Neuronal stem cell (in vitro differentiated cells): ENCODE measurements around the gene DDAH1.

Source experiments
- DNase-seq: peaks from one replicate; pipeline ENCODE4 v3.0.0-alpha.2; 2013; ENCODE audit warnings: low spot score
- H2AFZ ChIP-seq: one replicate; pipeline ENCODE4 v1.6.1; 2013; ENCODE audit warnings: mild to moderate bottlenecking, low read length, inconsistent platforms
- H2AK5ac ChIP-seq: 2 replicates; pipeline ENCODE4 v1.6.1; 2013; ENCODE audit warnings: low read depth, mild to moderate bottlenecking, inconsistent platforms, low read length, moderate library complexity, mixed read lengths
- H2BK120ac ChIP-seq: 2 replicates; pipeline ENCODE4 v1.6.1; 2013; ENCODE audit warnings: low read depth, mild to moderate bottlenecking, inconsistent platforms, low read length, moderate library complexity, mixed read lengths
- H2BK12ac ChIP-seq: one replicate; pipeline ENCODE4 v1.6.1; 2013; ENCODE audit warnings: low read length, inconsistent platforms
- H2BK15ac ChIP-seq: 2 replicates; pipeline ENCODE4 v1.6.1; 2013; ENCODE audit warnings: mild to moderate bottlenecking, low read length, inconsistent platforms, mixed read lengths
- H2BK5ac ChIP-seq: one replicate; pipeline ENCODE4 v1.6.1; 2013; ENCODE audit warnings: inconsistent platforms, mild to moderate bottlenecking, low read length, moderate library complexity
- H3K14ac ChIP-seq: one replicate; pipeline ENCODE4 v1.6.1; 2013; ENCODE audit warnings: low read length, inconsistent platforms
- H3K18ac ChIP-seq: 2 replicates; pipeline ENCODE4 v1.6.1; 2013; ENCODE audit warnings: low read length, inconsistent platforms
- H3K23ac ChIP-seq: 2 replicates; pipeline ENCODE4 v1.6.1; 2013; ENCODE audit warnings: low read depth, mild to moderate bottlenecking, mixed read lengths, low read length, inconsistent platforms; ENCODE audit not compliant: poor library complexity
- H3K27ac ChIP-seq: replicated peaks from 3 replicates; pipeline ENCODE4 v1.5.1; 2013; ENCODE audit warnings: low read length, inconsistent platforms
- H3K27me3 ChIP-seq, 3 experiments: 2 replicates each; pipeline ENCODE4 v1.6.1; 2013; ENCODE audit warnings: low read length in 3 of 3, mild to moderate bottlenecking in 2 of 3, inconsistent platforms in 1 of 3, low read depth in 1 of 3, mixed read lengths in 1 of 3, moderate library complexity in 1 of 3; ENCODE audit not compliant: control insufficient read depth in 3 of 3, insufficient read depth in 3 of 3
- H3K36me3 ChIP-seq, 2 donors: replicated peaks in 1 of 2; 2 replicates each; pipeline ENCODE4 v1.6.1; 2013; ENCODE audit warnings: low read length in 2 of 2; ENCODE audit not compliant: control insufficient read depth in 2 of 2, insufficient read depth in 2 of 2
- H3K4ac ChIP-seq: 2 replicates; pipeline ENCODE4 v1.6.1; 2013; ENCODE audit warnings: inconsistent platforms, mild to moderate bottlenecking, low read length, moderate library complexity
- H3K4me1 ChIP-seq, 2 donors: 1 replicate in 1 of 2; 2 replicates in 1 of 2; pipeline ENCODE4 v1.6.1; 2013; ENCODE audit warnings: low read length in 2 of 2, low read depth in 1 of 2; ENCODE audit not compliant: control insufficient read depth in 2 of 2, insufficient read depth in 1 of 2
- H3K4me2 ChIP-seq: one replicate; pipeline ENCODE4 v1.6.1; 2013; ENCODE audit warnings: mild to moderate bottlenecking, low read length, inconsistent platforms; ENCODE audit not compliant: insufficient read depth, poor library complexity, severe bottlenecking
- H3K4me3 ChIP-seq, 2 donors: 2 replicates each; pipeline ENCODE4 v1.5.1; 2013; ENCODE audit warnings: low read length in 2 of 2, mild to moderate bottlenecking in 2 of 2, inconsistent platforms in 1 of 2, moderate library complexity in 1 of 2
- H3K79me1 ChIP-seq: one replicate; pipeline ENCODE4 v1.6.1; 2013; ENCODE audit warnings: low read depth, mild to moderate bottlenecking, inconsistent platforms, low read length, moderate library complexity
- H3K9ac ChIP-seq: one replicate; pipeline ENCODE4 v1.6.1; 2013; ENCODE audit warnings: mild to moderate bottlenecking, low read depth, low read length, inconsistent platforms; ENCODE audit not compliant: poor library complexity
- H3K9me3 ChIP-seq, 2 donors: replicated peaks in 1 of 2; 2 replicates each; pipeline versions ENCODE3 to v1.6.1; 2013; ENCODE audit warnings: low read length in 2 of 2, mild to moderate bottlenecking in 2 of 2, inconsistent platforms in 1 of 2, low read depth in 1 of 2, mixed read lengths in 1 of 2, moderate library complexity in 1 of 2; ENCODE audit not compliant: control insufficient read depth in 2 of 2, insufficient read depth in 1 of 2
- H4K8ac ChIP-seq: one replicate; pipeline ENCODE4 v1.6.1; 2013; ENCODE audit warnings: low read depth, mild to moderate bottlenecking, inconsistent platforms, low read length, moderate library complexity
- H4K91ac ChIP-seq: one replicate; pipeline ENCODE4 v1.6.1; 2013; ENCODE audit warnings: low read length, low read depth, mild to moderate bottlenecking, inconsistent platforms; ENCODE audit not compliant: poor library complexity
- WGBS, 2 donors: extraction: QIAGEN DNeasy Blood & Tissue Kit; methylation state at CpG; one replicate each; pipeline ENCODE4 v1.1.7; 2013; ENCODE audit warnings: missing lambda C conversion rate in 2 of 2, mixed read lengths in 1 of 2; ENCODE audit not compliant: insufficient read length in 2 of 2, insufficient replicate concordance in 1 of 2; ENCODE audit errors: extremely low coverage in 2 of 2; 5-methylcytosine and 5-hydroxymethylcytosine counted together

DDAH1 gene

GRCh38 chr1:85328713-85329397 is 136.1 kb downstream of the DDAH1 start:
- Histone ChIP-seq H2BK12ac (no peak overlapping the region), H4K91ac (no peak overlapping the region), H3K4me3 (no peak overlapping the region), H3K4me1 (peaks cover 13 to 14% of the 10 kb centered on the region in 2 donors), H3K4me2 (no peak overlapping the region), H3K4ac (no peak overlapping the region), H3K79me1 (no peaks in the 10 kb centered on the region), H2BK5ac (no peak overlapping the region), H3K14ac (no peak overlapping the region), H3K27me3 (no peaks in the 10 kb centered on the region), H2AFZ (no peak overlapping the region), H3K18ac (no peak overlapping the region), H3K9ac (no peak overlapping the region), H3K27ac (no peak overlapping the region), H4K8ac (no peak overlapping the region), H2AK5ac (no peak overlapping the region), H3K9me3 (peaks cover 1 to 4% of the 10 kb centered on the region in 2 donors), H2BK120ac (no peak overlapping the region), H3K36me3 (no peaks in the 10 kb centered on the region), H2BK15ac (no peak overlapping the region), H3K23ac (no peak overlapping the region)
- WGBS, 2 donors: no CpG with 5 or more reads among the region's 3 CpGs
- peak; percentile 6 for DNase-seq

- Histone ChIP-seq H3K27ac (no peak overlapping the region), H2BK15ac (no peak overlapping the region), H3K14ac (no peak overlapping the region), H2AK5ac (no peak overlapping the region), H3K4me2 (no peak overlapping the region), H2BK12ac (no peak overlapping the region), H3K27me3 (no peaks in the 10 kb centered on the region), H4K8ac (no peak overlapping the region), H2AFZ (no peak overlapping the region), H3K36me3 (peaks cover 0 to 4% of the 10 kb centered on the region in 2 donors), H4K91ac (no peak overlapping the region), H3K4ac (no peak overlapping the region), H3K18ac (no peak overlapping the region), H3K4me1 (peaks cover 13 to 14% of the 10 kb centered on the region in 2 donors), H3K9ac (no peak overlapping the region), H3K23ac (no peak overlapping the region), H2BK120ac (no peak overlapping the region), H3K9me3 (peaks cover 0 to under 1% of the 10 kb centered on the region in 2 donors), H2BK5ac (no peak overlapping the region), H3K4me3 (no peak overlapping the region), H3K79me1 (no peaks in the 10 kb centered on the region)
- no CpG with 5 or more reads among the region's 2 CpGs for WGBS, 2 donors
- DNase-seq: no peak
Observed at GRCh38 chr1:85327759-85328158, 137.2 kb downstream of the DDAH1 start.

DNA sequence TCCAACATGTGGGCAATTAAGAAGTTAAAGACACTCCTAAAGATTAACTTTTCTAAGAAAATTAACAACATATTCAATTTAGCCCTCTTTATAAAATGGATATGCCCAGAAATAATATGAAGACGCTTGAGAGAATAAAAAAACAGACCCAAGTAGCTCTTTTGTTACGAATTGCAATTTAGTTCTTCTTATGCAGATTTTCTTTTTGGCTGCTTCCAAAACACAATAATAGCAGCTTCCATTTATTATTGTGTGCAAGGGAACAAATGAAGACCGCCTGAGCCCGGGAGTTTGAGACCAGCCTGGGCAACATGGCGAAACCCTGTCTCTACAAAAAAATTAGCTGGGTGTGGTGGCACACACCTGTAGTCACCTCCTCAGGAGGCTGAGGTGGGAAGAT is 138.1 kb downstream of the DDAH1 start:
- H4K91ac ChIP-seq: no peak overlapping the region
- H3K14ac ChIP-seq: no peak overlapping the region
- H2AK5ac ChIP-seq: no peak overlapping the region
- H2BK120ac ChIP-seq: no peak overlapping the region
- H2BK12ac ChIP-seq: no peak overlapping the region
- peaks cover 13 to 14% of the 10 kb centered on the region in 2 donors for H3K4me1 ChIP-seq
- H3K27me3 ChIP-seq: no peaks in the 10 kb centered on the region
- no peak overlapping the region for H3K18ac ChIP-seq
- no peak overlapping the region for H3K4me3 ChIP-seq
- no peaks in the 10 kb centered on the region for H3K9me3 ChIP-seq
- no peak overlapping the region for H3K4me2 ChIP-seq
- no peak overlapping the region for H3K4ac ChIP-seq
- no peak overlapping the region for H3K23ac ChIP-seq
- no peaks in the 10 kb centered on the region for H3K79me1 ChIP-seq
- H3K9ac ChIP-seq: no peak overlapping the region
- H3K27ac ChIP-seq: no peak overlapping the region
- DNase-seq: no peak
- H4K8ac ChIP-seq: no peak overlapping the region
- peaks cover 0 to 4% of the 10 kb centered on the region in 2 donors for H3K36me3 ChIP-seq
- H2AFZ ChIP-seq: no peak overlapping the region
- no CpG with 5 or more reads among the region's 5 CpGs for WGBS, 2 donors
- no peak overlapping the region for H2BK5ac ChIP-seq
- H2BK15ac ChIP-seq: no peak overlapping the region

DNA sequence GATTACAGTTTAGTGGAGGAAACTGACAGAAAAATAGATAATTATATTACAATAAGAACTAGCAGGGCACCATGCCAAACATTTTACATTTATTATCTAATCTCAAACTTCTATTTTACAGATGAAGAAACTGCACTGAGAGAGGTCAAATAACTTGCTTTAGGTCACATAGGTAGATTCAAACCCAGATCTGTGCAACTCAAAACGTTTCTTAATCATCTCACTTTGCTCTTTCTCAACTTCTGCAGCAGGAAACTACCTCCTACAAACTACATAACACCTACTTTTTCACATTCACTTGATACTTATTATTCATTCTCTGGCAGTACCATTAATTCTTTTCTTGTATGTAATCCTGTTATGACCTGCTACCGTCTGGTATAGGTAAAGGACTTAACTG is 138.6 kb downstream of the DDAH1 start:
- Histone ChIP-seq H3K36me3 (peaks cover 0 to 9% of the 10 kb centered on the region in 2 donors), H3K4me3 (no peak overlapping the region), H4K91ac (no peak overlapping the region), H3K4me1 (peaks cover 13 to 14% of the 10 kb centered on the region in 2 donors), H3K18ac (no peak overlapping the region), H3K4me2 (no peak overlapping the region), H2AFZ (no peak overlapping the region), H2BK120ac (no peak overlapping the region), H2BK12ac (no peak overlapping the region), H3K27ac (no peak overlapping the region), H3K14ac (no peak overlapping the region), H3K79me1 (no peaks in the 10 kb centered on the region), H3K9me3 (no peaks in the 10 kb centered on the region), H3K23ac (no peak overlapping the region), H2BK5ac (no peak overlapping the region), H4K8ac (no peak overlapping the region), H2AK5ac (no peak overlapping the region), H2BK15ac (no peak overlapping the region), H3K9ac (no peak overlapping the region), H3K27me3 (no peaks in the 10 kb centered on the region), H3K4ac (no peak overlapping the region)
- DNase-seq: no peak
- WGBS, 2 donors: no CpG with 5 or more reads among the region's 2 CpGs
